SK-N-SH treated with all-trans-retinoic acid at 6 μM for 48 hours (cell line): ENCODE results near the gene DCHS2.

Experiments
- ATAC-seq: fragments of 200-7000 bp; cut with Tn5 transposase; 3 replicates; pipeline ENCODE4 v1.9.1; 2020; ENCODE audit warnings: mild to moderate bottlenecking, moderate library complexity
- ARNTL ChIP-seq: fragments of 450-650 bp; formaldehyde crosslinking; IDR thresholded peaks from 2 replicates; pipeline ENCODE4 v1.5.0; 2020; ENCODE audit warnings: low read depth, mild to moderate bottlenecking, moderate library complexity, borderline replicate concordance
- BACH2 ChIP-seq: fragments of 250-450 bp; sonication (Bioruptor Pico); IDR thresholded peaks from 2 replicates; pipeline ENCODE4 v1.9.0; 2021; ENCODE audit warnings: mild to moderate bottlenecking, borderline replicate concordance
- CREB5 ChIP-seq: fragments of 250-450 bp; sonication (Bioruptor Pico); IDR thresholded peaks from 2 replicates; pipeline ENCODE4 v1.5.1; 2020; ENCODE audit warnings: low read depth, mild to moderate bottlenecking, moderate library complexity
- CSDC2 ChIP-seq: fragments of 250-450 bp; sonication (Bioruptor Pico); IDR thresholded peaks from 2 replicates; pipeline ENCODE4 v1.5.0; 2020; ENCODE audit warnings: mild to moderate bottlenecking, moderate library complexity
- ESRRG ChIP-seq: fragments of 250-450 bp; sonication (Bioruptor Pico); IDR thresholded peaks from 2 replicates; pipeline ENCODE4 v1.6.1; 2021; ENCODE audit warnings: mild to moderate bottlenecking
- GLIS3 ChIP-seq: fragments of 250-450 bp; sonication (Bioruptor Pico); IDR thresholded peaks from 2 replicates; pipeline ENCODE4 v1.5.0; 2020; ENCODE audit warnings: mild to moderate bottlenecking, moderate library complexity
- ISL1 ChIP-seq: fragments of 250-450 bp; sonication (Bioruptor Pico); IDR thresholded peaks from 2 replicates; pipeline ENCODE4 v2.1.2; 2022; ENCODE audit warnings: mild to moderate bottlenecking, moderate library complexity
- OSR1 ChIP-seq: fragments of 250-450 bp; sonication (Bioruptor Pico); IDR thresholded peaks from 2 replicates; pipeline ENCODE4 v1.8.0; 2022; ENCODE audit warnings: moderate library complexity, mild to moderate bottlenecking, inconsistent platforms
- PATZ1 ChIP-seq: fragments of 250-450 bp; sonication (Bioruptor Pico); IDR thresholded peaks from 2 replicates; pipeline ENCODE4 v1.8.0; 2020; ENCODE audit warnings: mild to moderate bottlenecking, moderate library complexity, borderline replicate concordance
- POU6F1 ChIP-seq: fragments of 250-450 bp; sonication (Bioruptor Pico); IDR thresholded peaks from 2 replicates; pipeline ENCODE4 v1.8.0; 2021; ENCODE audit warnings: low read depth, mild to moderate bottlenecking, moderate library complexity, borderline replicate concordance
- RARB ChIP-seq: fragments of 250-450 bp; sonication (Bioruptor Pico); IDR thresholded peaks from 2 replicates; pipeline ENCODE4 v1.8.0; 2021; ENCODE audit warnings: mild to moderate bottlenecking, moderate library complexity
- SNAI2 ChIP-seq: fragments of 250-450 bp; sonication (Bioruptor Pico); IDR thresholded peaks from 2 replicates; pipeline ENCODE4 v1.5.0; 2020; ENCODE audit warnings: mild to moderate bottlenecking, moderate library complexity
- TCF4 ChIP-seq: fragments of 250-450 bp; sonication (Bioruptor Pico); IDR thresholded peaks from 2 replicates; pipeline ENCODE4 v1.8.0; 2021; ENCODE audit warnings: mild to moderate bottlenecking, moderate library complexity, borderline replicate concordance
- TOX ChIP-seq: fragments of 250-450 bp; sonication (Bioruptor Pico); IDR thresholded peaks from 2 replicates; pipeline ENCODE4 v1.8.0; 2021; ENCODE audit warnings: mild to moderate bottlenecking, moderate library complexity, borderline replicate concordance
- TSHZ2 ChIP-seq: fragments of 250-450 bp; sonication (Bioruptor Pico); IDR thresholded peaks from 2 replicates; pipeline ENCODE4 v1.5.0; 2020; ENCODE audit warnings: mild to moderate bottlenecking, moderate library complexity
- ZC3H10 ChIP-seq: fragments of 250-450 bp; sonication (Bioruptor Pico); IDR thresholded peaks from 2 replicates; pipeline ENCODE4 v1.5.1; 2021; ENCODE audit warnings: mild to moderate bottlenecking, moderate library complexity
- ZFP3 ChIP-seq: fragments of 250-450 bp; sonication (Bioruptor Pico); IDR thresholded peaks from 2 replicates; pipeline ENCODE4 v1.5.0; 2020; ENCODE audit warnings: mild to moderate bottlenecking, moderate library complexity
- ZFP30 ChIP-seq: fragments of 450-650 bp; formaldehyde crosslinking; IDR thresholded peaks from 2 replicates; pipeline ENCODE4 v1.5.0; 2022; ENCODE audit warnings: mild to moderate bottlenecking, moderate library complexity
- ZNF565 ChIP-seq: fragments of 450-650 bp; formaldehyde crosslinking; conservative IDR thresholded peaks from 2 replicates; pipeline ENCODE4 v1.5.0; 2020; ENCODE audit warnings: low read depth, mild to moderate bottlenecking, moderate library complexity
- ZNF70 ChIP-seq: fragments of 450-650 bp; formaldehyde crosslinking; IDR thresholded peaks from 2 replicates; pipeline ENCODE4 v1.5.0; 2020; ENCODE audit warnings: mild to moderate bottlenecking, moderate library complexity
- ZNF8 ChIP-seq: fragments of 450-650 bp; formaldehyde crosslinking; IDR thresholded peaks from 2 replicates; pipeline ENCODE4 v1.5.0; 2020; ENCODE audit warnings: mild to moderate bottlenecking, moderate library complexity
- TF ChIP-seq, protein P1 (sequence below): fragments of 250-450 bp; sonication (Bioruptor Pico); IDR thresholded peaks from 2 replicates; pipeline ENCODE4 v1.5.1; 2021; ENCODE audit warnings: mild to moderate bottlenecking, moderate library complexity

Gene DCHS2

DNA sequence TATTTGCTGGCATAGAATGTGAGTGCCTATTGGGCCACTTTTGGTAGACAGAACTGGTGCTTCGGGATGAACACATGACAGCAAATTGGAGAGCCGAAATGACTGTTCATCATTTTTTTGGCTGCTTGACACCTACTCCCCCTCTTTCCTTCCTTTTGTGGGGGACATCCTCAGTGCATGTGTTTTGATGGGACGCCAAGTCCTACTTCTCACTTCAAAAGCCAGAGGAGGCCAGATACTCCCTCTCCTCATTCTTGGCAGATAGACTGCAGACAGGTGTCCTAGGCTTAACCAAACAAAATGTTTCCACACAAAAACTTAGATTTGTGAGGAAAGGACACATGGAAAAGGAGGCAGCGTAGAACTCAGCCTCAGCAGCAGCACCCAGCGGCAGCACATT is 62.4 kb downstream of the DCHS2 start:
- TF ChIP-seq CSDC2 (CRISPR knock-in tag) (no peak), GLIS3 (CRISPR knock-in tag) (no peak), TSHZ2 (CRISPR knock-in tag) (no peak), TOX (CRISPR knock-in tag) (no peak), RARB (no peak), ZNF565 (CRISPR knock-in tag) (no peak), ISL1 (CRISPR knock-in tag) (no peak), ESRRG (CRISPR knock-in tag) (no peak), OSR1 (CRISPR knock-in tag) (no peak), ZNF70 (CRISPR knock-in tag) (no peak), ZNF8 (CRISPR knock-in tag) (no peak), ZFP3 (CRISPR knock-in tag) (no peak), PATZ1 (CRISPR knock-in tag) (no peak)
- TF ChIP-seq, protein P1, sequence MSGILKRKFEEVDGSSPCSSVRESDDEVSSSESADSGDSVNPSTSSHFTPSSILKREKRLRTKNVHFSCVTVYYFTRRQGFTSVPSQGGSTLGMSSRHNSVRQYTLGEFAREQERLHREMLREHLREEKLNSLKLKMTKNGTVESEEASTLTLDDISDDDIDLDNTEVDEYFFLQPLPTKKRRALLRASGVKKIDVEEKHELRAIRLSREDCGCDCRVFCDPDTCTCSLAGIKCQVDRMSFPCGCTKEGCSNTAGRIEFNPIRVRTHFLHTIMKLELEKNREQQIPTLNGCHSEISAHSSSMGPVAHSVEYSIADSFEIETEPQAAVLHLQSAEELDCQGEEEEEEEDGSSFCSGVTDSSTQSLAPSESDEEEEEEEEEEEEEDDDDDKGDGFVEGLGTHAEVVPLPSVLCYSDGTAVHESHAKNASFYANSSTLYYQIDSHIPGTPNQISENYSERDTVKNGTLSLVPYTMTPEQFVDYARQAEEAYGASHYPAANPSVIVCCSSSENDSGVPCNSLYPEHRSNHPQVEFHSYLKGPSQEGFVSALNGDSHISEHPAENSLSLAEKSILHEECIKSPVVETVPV (CRISPR knock-in tag), result no peak
- TF ChIP-seq, all 23 proteins: peak for 0
- no peak for ATAC-seq

- ATAC-seq, result no peak
- TF ChIP-seq ZFP30, result no peak
- no peak for TF ChIP-seq TCF4 (CRISPR knock-in tag)
- TF ChIP-seq TSHZ2 (CRISPR knock-in tag), result no peak
- no peak for TF ChIP-seq ZNF565 (CRISPR knock-in tag)
- TF ChIP-seq CSDC2 (CRISPR knock-in tag), result no peak
- no peak for TF ChIP-seq ZNF8 (CRISPR knock-in tag)
- TF ChIP-seq ZC3H10 (CRISPR knock-in tag), result no peak
- no peak for TF ChIP-seq TOX (CRISPR knock-in tag)
- no peak for TF ChIP-seq ISL1 (CRISPR knock-in tag)
- TF ChIP-seq CREB5 (CRISPR knock-in tag), result no peak
- TF ChIP-seq ZNF70 (CRISPR knock-in tag), result no peak
- TF ChIP-seq BACH2, result no peak
- no peak for TF ChIP-seq RARB
- no peak for TF ChIP-seq SNAI2 (CRISPR knock-in tag)
- no peak for TF ChIP-seq POU6F1
- TF ChIP-seq ARNTL (CRISPR knock-in tag), result no peak
- no peak for TF ChIP-seq PATZ1 (CRISPR knock-in tag)
- no peak for TF ChIP-seq GLIS3 (CRISPR knock-in tag)
- no peak for TF ChIP-seq OSR1 (CRISPR knock-in tag)
Observed at GRCh38 chr4:154427149-154427548, 64.5 kb downstream of the DCHS2 start.
